ENCODE measurements around the gene P4HTM.

P4HTM gene

DNA sequence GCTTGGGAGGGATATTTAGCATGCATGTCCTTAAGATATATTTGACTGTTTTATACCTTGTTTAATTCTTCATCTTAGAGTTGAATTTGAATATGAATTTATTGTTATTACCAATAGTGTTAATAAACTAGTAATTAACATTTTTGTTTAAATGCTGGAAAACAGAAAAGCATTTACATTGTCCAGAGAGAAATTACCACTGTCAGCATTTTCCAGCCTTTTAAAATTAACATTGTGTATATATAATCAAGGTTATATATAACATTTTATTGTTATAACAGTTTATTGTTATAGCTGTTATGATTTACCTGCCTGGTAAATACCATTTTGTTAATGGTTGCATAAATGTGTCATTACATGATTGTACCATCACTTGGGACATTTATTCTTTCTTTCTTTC, 8.0 kb upstream of the P4HTM start:
- no peak for DNase-seq (ENCODE audit: extremely low spot score)
- TF ChIP-seq, protein P1, sequence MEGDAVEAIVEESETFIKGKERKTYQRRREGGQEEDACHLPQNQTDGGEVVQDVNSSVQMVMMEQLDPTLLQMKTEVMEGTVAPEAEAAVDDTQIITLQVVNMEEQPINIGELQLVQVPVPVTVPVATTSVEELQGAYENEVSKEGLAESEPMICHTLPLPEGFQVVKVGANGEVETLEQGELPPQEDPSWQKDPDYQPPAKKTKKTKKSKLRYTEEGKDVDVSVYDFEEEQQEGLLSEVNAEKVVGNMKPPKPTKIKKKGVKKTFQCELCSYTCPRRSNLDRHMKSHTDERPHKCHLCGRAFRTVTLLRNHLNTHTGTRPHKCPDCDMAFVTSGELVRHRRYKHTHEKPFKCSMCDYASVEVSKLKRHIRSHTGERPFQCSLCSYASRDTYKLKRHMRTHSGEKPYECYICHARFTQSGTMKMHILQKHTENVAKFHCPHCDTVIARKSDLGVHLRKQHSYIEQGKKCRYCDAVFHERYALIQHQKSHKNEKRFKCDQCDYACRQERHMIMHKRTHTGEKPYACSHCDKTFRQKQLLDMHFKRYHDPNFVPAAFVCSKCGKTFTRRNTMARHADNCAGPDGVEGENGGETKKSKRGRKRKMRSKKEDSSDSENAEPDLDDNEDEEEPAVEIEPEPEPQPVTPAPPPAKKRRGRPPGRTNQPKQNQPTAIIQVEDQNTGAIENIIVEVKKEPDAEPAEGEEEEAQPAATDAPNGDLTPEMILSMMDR (IDR thresholded peaks at IDR 0.05; ENCODE audit: control extremely low read depth, extremely low read depth, low read depth, missing control alignments), result no peak
- ChIA-PET POLR2A (no interaction called here), CTCF (interaction anchor here (1.1 kb wide), 1 partner anchor 9 kb away, joined by 3 read pairs; no protein-coding TSS in a partner anchor)

DNA sequence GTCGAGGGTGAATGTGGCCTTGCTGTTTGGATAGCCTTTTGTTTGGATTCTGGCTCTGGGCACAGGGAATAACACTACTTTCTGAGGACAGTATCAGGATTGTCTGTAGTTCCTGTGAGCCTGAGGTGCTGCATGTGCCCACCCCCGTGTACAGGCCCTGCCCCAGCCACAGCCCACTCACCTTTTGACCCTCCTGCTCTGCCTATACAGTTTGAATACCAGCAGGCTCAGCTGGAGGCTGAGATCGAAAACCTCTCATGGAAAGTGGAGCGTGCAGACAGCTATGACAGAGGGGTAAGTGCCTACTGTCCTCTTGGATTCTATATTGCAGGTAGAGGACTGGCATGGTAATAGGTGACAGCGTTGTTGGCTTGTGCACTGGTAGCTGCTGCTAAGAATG, 7.4 kb upstream of the P4HTM start:
- TF ChIP-seq, protein P1 (IDR thresholded peaks at IDR 0.05; ENCODE audit: control extremely low read depth, extremely low read depth, low read depth, missing control alignments), result no peak
- ChIA-PET POLR2A (no interaction called here), CTCF (interaction anchor here (1.1 kb wide), 1 partner anchor 10 kb away, joined by 3 read pairs; no protein-coding TSS in a partner anchor)
- no peak for DNase-seq (ENCODE audit: extremely low spot score)

DNA sequence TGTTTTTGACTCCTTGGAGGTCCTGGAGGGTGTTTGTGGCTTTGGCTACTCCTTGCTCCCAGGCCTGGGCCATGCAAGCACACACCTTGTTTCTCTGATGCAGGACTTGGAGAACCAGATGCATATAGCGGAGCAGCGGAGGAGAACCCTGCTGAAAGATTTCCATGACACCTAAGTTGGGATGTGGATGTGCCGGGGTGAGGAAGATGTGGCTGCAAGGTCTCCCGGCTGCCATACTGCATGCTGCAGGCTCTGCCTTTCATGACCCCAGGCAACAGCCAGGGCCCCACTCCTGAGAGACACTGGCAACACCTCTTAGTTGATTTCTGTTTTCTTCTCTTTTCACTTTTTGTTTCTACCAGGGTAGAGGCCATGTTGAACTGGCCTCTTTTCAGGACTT, 6.9 kb upstream of the P4HTM start:
- ChIA-PET CTCF (no interaction called here), POLR2A (no interaction called here)
- TF ChIP-seq, protein P1 (IDR thresholded peaks at IDR 0.05; ENCODE audit: control extremely low read depth, extremely low read depth, low read depth, missing control alignments), result no peak
- no peak for DNase-seq (ENCODE audit: extremely low spot score)

DNA sequence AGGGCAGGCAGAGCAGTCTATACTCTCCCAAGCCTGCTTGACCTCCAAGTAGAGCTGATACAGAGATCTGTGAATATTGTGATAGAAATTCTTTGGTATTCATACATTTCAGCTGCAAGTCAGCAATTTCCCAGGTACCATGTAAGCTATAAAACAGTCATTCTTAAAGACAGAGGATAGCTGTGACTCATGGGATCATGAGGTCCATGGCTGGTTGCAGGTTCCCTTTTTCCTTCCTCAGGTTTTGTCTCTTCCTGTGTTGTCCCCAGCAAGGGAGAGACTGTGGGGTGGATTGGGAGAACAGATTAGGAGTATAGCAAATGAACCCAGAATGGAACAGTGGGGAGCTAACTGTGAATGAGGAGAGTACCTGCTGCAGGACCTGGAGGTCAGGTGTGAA, 5.4 kb upstream of the P4HTM start:
- POLR2A ChIA-PET, result no interaction called here
- CTCF ChIA-PET, result interaction anchor here (0.9 to 6.8 kb wide), 5 partner anchors 12 to 109 kb away, joined by 3 to 65 read pairs (median 6); partner anchors contain the start of genes QRICH1 and WDR6
- DNase-seq (ENCODE audit: extremely low spot score), result no peak
- TF ChIP-seq, protein P1 (IDR thresholded peaks at IDR 0.05; ENCODE audit: control extremely low read depth, extremely low read depth, low read depth, missing control alignments), result no peak

DNA sequence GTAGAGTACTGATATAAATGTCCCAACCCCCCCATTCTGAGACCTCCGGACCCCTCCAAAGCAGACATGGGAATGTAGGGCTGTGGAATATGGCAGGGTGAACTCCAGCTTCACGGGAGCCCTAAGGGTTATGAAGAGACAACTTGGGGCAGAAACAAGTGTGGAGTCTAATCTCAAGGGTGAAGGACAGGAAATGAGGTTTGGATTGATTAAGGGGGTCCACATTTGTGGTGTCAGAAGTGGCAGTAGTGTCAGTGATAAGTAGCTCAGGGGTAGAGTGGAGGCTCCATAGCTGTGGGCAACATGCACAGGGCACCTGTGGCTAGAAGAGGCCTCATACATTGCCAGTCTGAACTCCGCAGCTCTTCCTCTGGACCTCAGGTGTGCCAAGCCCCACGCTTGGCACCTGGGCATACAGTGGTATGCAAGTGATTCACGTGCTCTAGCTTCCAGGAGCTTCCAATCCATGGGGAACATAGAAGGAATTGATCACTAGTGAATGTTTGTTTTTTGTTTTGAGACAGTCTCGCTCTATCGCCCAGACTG, 4.1 kb upstream of the P4HTM start:
- TF ChIP-seq, protein P1 (IDR thresholded peaks at IDR 0.05; ENCODE audit: control extremely low read depth, extremely low read depth, low read depth, missing control alignments), result no peak
- POLR2A ChIA-PET, result no interaction called here
- DNase-seq (ENCODE audit: extremely low spot score), result no peak
- CTCF ChIA-PET, result interaction anchor here (0.8 to 6.8 kb wide), 5 partner anchors 13 to 185 kb away, joined by 3 to 65 read pairs (median 41); partner anchors contain the start of genes KLHDC8B, QRICH1 and WDR6

DNA sequence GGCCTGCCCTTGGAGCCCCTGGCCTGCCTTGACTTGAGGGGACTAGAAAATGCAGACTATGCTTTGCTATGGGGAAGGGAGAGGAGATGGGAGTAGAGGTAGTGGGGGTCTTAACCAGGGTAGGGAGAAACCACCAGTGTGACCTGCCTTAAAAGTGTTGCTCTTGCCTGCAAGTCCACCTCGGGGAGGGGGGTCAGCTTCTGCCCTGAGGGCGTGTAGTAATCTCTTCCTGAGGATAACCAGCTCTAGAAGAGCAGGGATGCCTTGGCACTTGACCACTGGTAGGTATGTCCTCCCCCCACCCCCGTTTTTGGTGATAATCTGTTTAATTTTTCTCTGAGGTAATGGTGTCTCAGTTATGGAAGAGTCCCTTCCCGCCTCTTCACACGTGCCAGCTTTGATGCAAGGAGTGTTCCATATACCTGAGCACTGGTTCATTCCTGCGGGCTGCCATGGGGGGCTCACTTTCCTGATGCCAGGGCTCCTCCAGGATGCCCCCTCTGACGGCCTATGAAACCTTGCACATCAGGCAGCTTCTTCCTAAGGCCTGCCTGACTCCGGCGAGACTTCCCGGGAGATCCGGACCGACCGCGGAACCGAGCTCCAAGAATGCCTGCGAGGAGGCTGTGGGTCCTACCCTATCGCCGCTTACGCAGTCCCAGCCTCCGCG, 780 bp upstream of the P4HTM start:
- POLR2A ChIA-PET, result interaction anchor here (0.6 to 1.8 kb wide), 7 partner anchors 13 to 109 kb away, joined by 3 to 7 read pairs (median 4); partner anchors contain the start of genes DALRD3, IMPDH2 and WDR6
- CTCF ChIA-PET, result interaction anchor here (0.7 to 6.8 kb wide), 24 partner anchors 10 to 1347 kb away, joined by 3 to 65 read pairs (median 5); partner anchors contain the start of genes DALRD3, IMPDH2, KLHDC8B and NDUFAF3

More for the DNA sequence above, 780 bp upstream of the P4HTM start:
- no peak for DNase-seq (ENCODE audit: extremely low spot score)
- TF ChIP-seq, protein P1 (IDR thresholded peaks at IDR 0.05; ENCODE audit: control extremely low read depth, extremely low read depth, low read depth, missing control alignments), result no peak

Data from GM10248 (cell line).